IMR-90 (cell line): Measurements from ENCODE around the gene RIMBP2.

Source experiments
- BHLHE40 ChIP-seq: fragments of 150-350 bp; IDR thresholded peaks from 2 replicates; pipeline ENCODE4 v1.6.1; 2016; ENCODE audit warnings: mild to moderate bottlenecking, low read depth, low read length
- CEBPB ChIP-seq: IDR thresholded peaks from 2 replicates; pipeline ENCODE4 v1.6.1; 2012; ENCODE audit warnings: low read depth, low read length, improper control_type of control experiment
- CHD1 ChIP-seq: IDR thresholded peaks from 2 replicates; pipeline ENCODE4 v1.6.1; 2012; ENCODE audit warnings: low read depth, low read length, improper control_type of control experiment
- POLR2A ChIP-seq: IDR thresholded peaks from 2 replicates; pipeline ENCODE4 v1.6.1; 2012; ENCODE audit warnings: mild to moderate bottlenecking, low read depth, low read length
- RAD21 ChIP-seq: IDR thresholded peaks from 2 replicates; pipeline ENCODE4 v1.6.1; 2012; ENCODE audit warnings: low read length, improper control_type of control experiment
- RCOR1 ChIP-seq: IDR thresholded peaks from 2 replicates; pipeline ENCODE4 v1.6.1; 2012; ENCODE audit warnings: mild to moderate bottlenecking, low read length, improper control_type of control experiment; ENCODE audit not compliant: insufficient replicate concordance
- RFX5 ChIP-seq: IDR thresholded peaks from 2 replicates; pipeline ENCODE4 v1.8.0; 2012; ENCODE audit warnings: low read depth, mild to moderate bottlenecking, low read length, moderate library complexity
- USF2 ChIP-seq: fragments of 150-350 bp; IDR thresholded peaks from 2 replicates; pipeline ENCODE4 v1.6.1; 2017; ENCODE audit warnings: mild to moderate bottlenecking, antibody characterized with exemption, low read length, low read depth
- TF ChIP-seq, protein P1 (sequence below): conservative IDR thresholded peaks from 2 replicates; pipeline ENCODE4 v1.5.1; 2012; ENCODE audit warnings: mild to moderate bottlenecking, low read depth, low read length, improper control_type of control experiment

GRCh38 chr12:130357241-130357640 is 358.9 kb downstream of the RIMBP2 start:
- TF ChIP-seq CEBPB (no peak), POLR2A (no peak), RFX5 (no peak), RCOR1 (no peak), BHLHE40 (no peak), RAD21 (no peak), CHD1 (no peak), USF2 (no peak)
- TF ChIP-seq, protein P1, sequence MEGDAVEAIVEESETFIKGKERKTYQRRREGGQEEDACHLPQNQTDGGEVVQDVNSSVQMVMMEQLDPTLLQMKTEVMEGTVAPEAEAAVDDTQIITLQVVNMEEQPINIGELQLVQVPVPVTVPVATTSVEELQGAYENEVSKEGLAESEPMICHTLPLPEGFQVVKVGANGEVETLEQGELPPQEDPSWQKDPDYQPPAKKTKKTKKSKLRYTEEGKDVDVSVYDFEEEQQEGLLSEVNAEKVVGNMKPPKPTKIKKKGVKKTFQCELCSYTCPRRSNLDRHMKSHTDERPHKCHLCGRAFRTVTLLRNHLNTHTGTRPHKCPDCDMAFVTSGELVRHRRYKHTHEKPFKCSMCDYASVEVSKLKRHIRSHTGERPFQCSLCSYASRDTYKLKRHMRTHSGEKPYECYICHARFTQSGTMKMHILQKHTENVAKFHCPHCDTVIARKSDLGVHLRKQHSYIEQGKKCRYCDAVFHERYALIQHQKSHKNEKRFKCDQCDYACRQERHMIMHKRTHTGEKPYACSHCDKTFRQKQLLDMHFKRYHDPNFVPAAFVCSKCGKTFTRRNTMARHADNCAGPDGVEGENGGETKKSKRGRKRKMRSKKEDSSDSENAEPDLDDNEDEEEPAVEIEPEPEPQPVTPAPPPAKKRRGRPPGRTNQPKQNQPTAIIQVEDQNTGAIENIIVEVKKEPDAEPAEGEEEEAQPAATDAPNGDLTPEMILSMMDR, result no peak
